Activated naive CD4-positive, alpha-beta T cell treated with anti-CD3 and anti-CD28 coated beads for 36 hours (primary cell): ENCODE measurements around the gene ANO2. TPM values are rescaled to one million over a fixed set of nuclear protein-coding genes. Genes with fewer than 3 reads are reported as not detected.

Source experiments
- CTCF ChIA-PET: fragments of 350-600 bp; sonication (Branson Sonifier 250); formaldehyde crosslinking; loops from one replicate; lab custom pipeline; 2021; ENCODE audit warnings: antibody characterized with exemption; lab: Charles Lee
- DNase-seq: peaks from one replicate; pipeline ENCODE4 v3.0.0-alpha.2; 2020
- H3K27ac Mint-ChIP-seq: one replicate; pipeline ENCODE4 v1.8.0; 2021; ENCODE audit warnings: mild to moderate bottlenecking, mixed read lengths
- H3K27me3 Mint-ChIP-seq: one replicate; pipeline ENCODE4 v1.8.0; 2021; ENCODE audit warnings: low read depth, mixed read lengths
- H3K36me3 Mint-ChIP-seq: one replicate; pipeline ENCODE4 v1.8.0; 2021; ENCODE audit warnings: low read depth, mixed read lengths
- H3K4me1 Mint-ChIP-seq: one replicate; pipeline ENCODE4 v1.8.0; 2021; ENCODE audit warnings: low read depth, mixed read lengths
- H3K4me3 Mint-ChIP-seq: one replicate; pipeline ENCODE4 v1.8.0; 2021; ENCODE audit warnings: mild to moderate bottlenecking, moderate library complexity, mixed read lengths
- H3K9me3 Mint-ChIP-seq: one replicate; pipeline ENCODE4 v1.8.0; 2021; ENCODE audit warnings: mixed read lengths
- intact Hi-C: fragments of 100-400 bp; cut with micrococcal nuclease; formaldehyde crosslinking; loops from one replicate; pipeline ENCODE4 v1.15.1; 2023
- total RNA-seq, 2 experiments: library from RNA; stranded (reverse); gene quantifications; one replicate each; pipeline ENCODE4 v1.2.3, GENCODE V29; 2021

The ANO2 gene
- total RNA-seq, 2 experiments from 2014 or later, result not detected

GRCh38 chr12:5518584-5519365, 426.3 kb downstream of the ANO2 start:
- Mint-ChIP-seq H3K27ac (no peak overlapping the region), H3K4me1 (no peaks in the 10 kb centered on the region), H3K9me3 (no peaks in the 10 kb centered on the region), H3K27me3 (no peaks in the 10 kb centered on the region), H3K4me3 (no peak overlapping the region), H3K36me3 (no peaks in the 10 kb centered on the region)
- intact Hi-C loops, result no loop called here
- CTCF ChIA-PET, result no interaction called here
- no peak for DNase-seq

DNA sequence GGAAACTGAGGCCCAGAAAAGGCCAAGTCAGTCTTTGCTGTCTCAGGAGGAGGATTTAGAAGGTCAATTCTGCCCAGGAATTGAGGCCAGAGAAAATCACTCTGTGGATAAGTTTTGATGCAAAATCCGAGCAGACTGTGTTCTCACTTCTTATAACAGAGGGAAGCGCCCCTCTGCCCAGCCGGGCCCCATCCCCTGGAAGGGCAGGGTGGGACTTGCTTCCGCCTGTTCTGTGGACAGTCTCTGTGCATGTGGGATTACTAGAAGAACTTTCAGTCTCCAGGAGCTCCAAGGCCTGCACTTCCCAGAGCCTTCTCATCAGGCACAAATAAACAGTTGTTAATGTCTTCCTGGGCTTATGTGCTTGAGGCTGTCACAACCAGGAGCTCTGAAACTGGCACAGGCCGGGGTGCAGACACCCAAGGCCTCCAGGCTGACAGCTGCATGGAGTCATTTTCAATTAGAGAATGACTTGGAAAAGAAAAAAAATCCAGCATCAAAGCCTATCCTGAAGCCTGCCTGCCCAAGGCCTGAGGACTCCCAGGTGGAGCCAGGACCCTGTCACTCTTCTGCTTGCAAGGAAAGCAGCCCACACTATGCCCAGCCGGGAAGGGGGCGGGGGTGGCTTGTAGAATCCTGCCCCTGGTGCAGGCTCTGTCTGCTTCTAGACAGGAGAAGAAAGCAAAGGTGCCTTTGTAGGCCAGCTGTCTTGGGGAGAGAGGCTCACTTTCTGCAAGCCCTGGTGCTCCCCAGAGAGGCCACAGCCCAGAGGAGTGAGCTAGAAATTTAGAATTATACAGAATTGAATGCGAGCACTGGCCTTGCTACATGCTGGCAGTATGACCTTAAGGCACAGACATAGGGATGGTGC, 428.5 kb downstream of the ANO2 start:
- intact Hi-C loops, result no loop called here
- CTCF ChIA-PET, result no interaction called here
- DNase-seq, result no peak
- no peaks in the 10 kb centered on the region for H3K9me3 Mint-ChIP-seq
- H3K4me1 Mint-ChIP-seq, result no peaks in the 10 kb centered on the region
- no peak overlapping the region for H3K4me3 Mint-ChIP-seq
- H3K36me3 Mint-ChIP-seq, result no peaks in the 10 kb centered on the region
- H3K27me3 Mint-ChIP-seq, result no peaks in the 10 kb centered on the region
- no peak overlapping the region for H3K27ac Mint-ChIP-seq

DNA sequence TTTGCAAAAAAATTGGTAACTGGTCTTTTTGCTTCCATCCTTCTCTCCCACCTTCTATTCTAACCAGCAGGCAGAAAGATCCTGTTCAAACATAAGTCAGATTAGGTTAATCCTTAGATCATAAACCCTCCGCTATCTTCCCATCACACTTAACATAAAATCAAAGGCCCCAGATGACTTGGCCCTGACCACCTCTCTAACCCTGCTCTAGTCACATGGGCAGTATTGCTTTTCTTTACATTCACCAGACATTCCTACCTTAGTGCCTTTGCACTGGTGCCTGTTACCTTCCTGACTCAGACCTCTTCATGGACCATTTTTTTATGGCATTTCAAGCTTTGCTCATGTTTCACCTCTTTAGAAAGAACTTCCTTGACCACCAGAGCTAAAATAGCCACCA, 429.6 kb downstream of the ANO2 start:
- Mint-ChIP-seq H3K4me1 (no peaks in the 10 kb centered on the region), H3K9me3 (no peaks in the 10 kb centered on the region), H3K27me3 (no peaks in the 10 kb centered on the region), H3K36me3 (no peaks in the 10 kb centered on the region), H3K27ac (no peak overlapping the region), H3K4me3 (no peak overlapping the region)
- CTCF ChIA-PET, result no interaction called here
- intact Hi-C loops, result no loop called here
- DNase-seq, result no peak

GRCh38 chr12:5514545-5514944, 430.5 kb downstream of the ANO2 start:
- DNase-seq, result no peak
- intact Hi-C loops, result no loop called here
- H3K9me3 Mint-ChIP-seq, result no peaks in the 10 kb centered on the region
- no peaks in the 10 kb centered on the region for H3K4me1 Mint-ChIP-seq
- H3K27ac Mint-ChIP-seq, result no peak overlapping the region
- CTCF ChIA-PET, result no interaction called here
- H3K36me3 Mint-ChIP-seq, result no peaks in the 10 kb centered on the region
- no peak overlapping the region for H3K4me3 Mint-ChIP-seq
- no peaks in the 10 kb centered on the region for H3K27me3 Mint-ChIP-seq

DNA sequence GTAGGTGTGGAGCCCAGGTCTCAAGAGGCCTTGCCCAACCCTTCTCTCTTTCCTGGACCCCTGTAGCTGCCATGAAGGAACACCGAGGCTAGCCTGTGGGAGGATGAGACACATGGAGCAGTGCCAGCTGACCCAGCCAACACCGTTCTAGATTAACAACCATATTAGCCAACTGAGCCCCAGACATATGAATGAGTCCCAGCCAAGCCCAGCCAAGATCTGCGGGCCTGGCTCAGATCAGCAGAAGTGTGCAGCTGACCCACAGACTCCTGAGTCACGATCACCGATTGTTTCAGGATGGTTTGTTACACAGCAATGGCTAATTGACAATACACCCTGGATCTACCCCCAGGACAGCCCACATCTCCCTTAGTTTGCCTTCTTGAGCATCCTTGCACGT, 431.0 kb downstream of the ANO2 start:
- CTCF ChIA-PET, result no interaction called here
- no peak for DNase-seq
- no peaks in the 10 kb centered on the region for H3K36me3 Mint-ChIP-seq
- no peak overlapping the region for H3K27ac Mint-ChIP-seq
- no peaks in the 10 kb centered on the region for H3K4me1 Mint-ChIP-seq
- H3K4me3 Mint-ChIP-seq, result no peak overlapping the region
- no peaks in the 10 kb centered on the region for H3K27me3 Mint-ChIP-seq
- no peaks in the 10 kb centered on the region for H3K9me3 Mint-ChIP-seq
- intact Hi-C loops, result no loop called here

GRCh38 chr12:5513406-5513805, 431.7 kb downstream of the ANO2 start:
- Mint-ChIP-seq H3K36me3 (no peaks in the 10 kb centered on the region), H3K27ac (no peak overlapping the region), H3K27me3 (peaks cover 2% of the 10 kb centered on the region), H3K4me1 (no peaks in the 10 kb centered on the region), H3K4me3 (no peak overlapping the region), H3K9me3 (no peaks in the 10 kb centered on the region)
- CTCF ChIA-PET, result no interaction called here
- DNase-seq, result no peak
- intact Hi-C loops, result no loop called here

Other genes with a start within 250 kb of the ANO2 start
- gene VWF, start 179.4 kb upstream of the ANO2 start, total RNA-seq, result not detected